Measurements from ENCODE around the gene OSBPL2. TPM values are rescaled to one million over a fixed set of nuclear protein-coding genes. Genes with fewer than 3 reads are reported as not detected.

OSBPL2 gene
- total RNA-seq, 2 experiments from 2014 or later, result 52.8 to 54.4 TPM

GRCh38 chr20:62246431-62246830 is 8.1 kb downstream of the OSBPL2 start:
- Mint-ChIP-seq H3K4me1 (ENCODE audit: low read depth) (peaks cover 37% of the 10 kb centered on the region), H3K4me3 (no peak overlapping the region), H3K36me3 (ENCODE audit: low read depth) (peaks cover 23% of the 10 kb centered on the region), H3K27ac (no peak overlapping the region), H3K9me3 (no peaks in the 10 kb centered on the region), H3K27me3 (no peaks in the 10 kb centered on the region)
- TF ChIP-seq CTCF (IDR thresholded peaks at IDR 0.05), result no peak
- intact Hi-C loops (cut with DNase I, micrococcal nuclease), result no loop called here
- DNase-seq (no peak), ATAC-seq (ENCODE audit: poor library complexity) (no peak)
- H3K27ac ChIP-seq (ENCODE audit: low read depth in 1 of 2, low read length in 2 of 2), result no peak overlapping the region
- peaks cover 23% of the 10 kb centered on the region for H3K36me3 ChIP-seq (ENCODE audit: insufficient read depth, low read length)
- H3K9me3 ChIP-seq (ENCODE audit: control insufficient read depth in 1 of 2, insufficient read depth in 1 of 2, low read length in 2 of 2), result no peaks in the 10 kb centered on the region
- ChIA-PET CTCF (no interaction called here), POLR2A (interaction anchor here (1.4 kb wide), 1 partner anchor 9 kb away, joined by 3 read pairs; no protein-coding TSS in a partner anchor)
- no peaks in the 10 kb centered on the region for H3K27me3 ChIP-seq (ENCODE audit: control insufficient read depth in 1 of 2, insufficient read depth in 2 of 2, low read length in 2 of 2)
- no peak overlapping the region for H3K4me3 ChIP-seq (ENCODE audit: low read length)
- H3K4me1 ChIP-seq (ENCODE audit: insufficient read depth, low read length), result peaks cover 26% of the 10 kb centered on the region

- DNase-seq, result no peak
- Histone ChIP-seq H3K27me3 (ENCODE audit: control insufficient read depth in 1 of 2, insufficient read depth in 2 of 2, low read length in 2 of 2) (no peaks in the 10 kb centered on the region), H3K4me3 (ENCODE audit: low read length) (no peak overlapping the region), H3K9me3 (ENCODE audit: control insufficient read depth in 1 of 2, insufficient read depth in 1 of 2, low read length in 2 of 2) (no peaks in the 10 kb centered on the region), H3K4me1 (ENCODE audit: insufficient read depth, low read length) (peaks cover 23% of the 10 kb centered on the region), H3K27ac (ENCODE audit: low read depth in 1 of 2, low read length in 2 of 2) (no peak overlapping the region), H3K36me3 (ENCODE audit: insufficient read depth, low read length) (peaks cover 23% of the 10 kb centered on the region)
- peaks cover 30% of the 10 kb centered on the region for H3K4me1 Mint-ChIP-seq (ENCODE audit: low read depth)
- CTCF ChIA-PET, result no interaction called here
- peaks cover 16% of the 10 kb centered on the region for H3K36me3 Mint-ChIP-seq (ENCODE audit: low read depth)
- H3K4me3 Mint-ChIP-seq, result no peak overlapping the region
- no peak for ATAC-seq (ENCODE audit: poor library complexity)
- no peak for TF ChIP-seq CTCF (IDR thresholded peaks at IDR 0.05)
- intact Hi-C loops (cut with DNase I, micrococcal nuclease), result no loop called here
- no peaks in the 10 kb centered on the region for H3K27me3 Mint-ChIP-seq
- no peaks in the 10 kb centered on the region for H3K9me3 Mint-ChIP-seq
- POLR2A ChIA-PET, result interaction anchor here (1.4 kb wide), 1 partner anchor 10 kb away, joined by 3 read pairs; no protein-coding TSS in a partner anchor
- no peak overlapping the region for H3K27ac Mint-ChIP-seq
These were observed 8.7 kb downstream of the OSBPL2 start for GRCh38 chr20:62246872-62247652.

GRCh38 chr20:62248890-62249560 is 10.7 kb downstream of the OSBPL2 start:
- intact Hi-C loops (cut with DNase I, micrococcal nuclease), result no loop called here
- POLR2A ChIA-PET, result no interaction called here
- CTCF ChIA-PET, result no interaction called here
- Histone ChIP-seq H3K27ac (ENCODE audit: low read depth in 1 of 2, low read length in 2 of 2) (no peak overlapping the region), H3K27me3 (ENCODE audit: control insufficient read depth in 1 of 2, insufficient read depth in 2 of 2, low read length in 2 of 2) (no peaks in the 10 kb centered on the region), H3K9me3 (ENCODE audit: control insufficient read depth in 1 of 2, insufficient read depth in 1 of 2, low read length in 2 of 2) (peaks cover 0 to 4% of the 10 kb centered on the region in 2 experiments), H3K36me3 (ENCODE audit: insufficient read depth, low read length) (peaks cover 24% of the 10 kb centered on the region), H3K4me1 (ENCODE audit: insufficient read depth, low read length) (peaks cover 30% of the 10 kb centered on the region), H3K4me3 (ENCODE audit: low read length) (no peak overlapping the region)
- ATAC-seq (ENCODE audit: poor library complexity) (no peak), DNase-seq (no peak)
- Mint-ChIP-seq H3K9me3 (no peaks in the 10 kb centered on the region), H3K4me3 (no peak overlapping the region), H3K36me3 (ENCODE audit: low read depth) (peaks cover 20% of the 10 kb centered on the region), H3K27ac (no peak overlapping the region), H3K4me1 (ENCODE audit: low read depth) (peaks cover 30% of the 10 kb centered on the region), H3K27me3 (no peaks in the 10 kb centered on the region)
- no peak for TF ChIP-seq CTCF (IDR thresholded peaks at IDR 0.05)
